HT-29 (cell line): ENCODE measurements around the gene LRP5. TPM values are rescaled to one million over a fixed set of nuclear protein-coding genes. Genes with fewer than 3 reads are reported as not detected.
A peak's percentile ranks its signal among the peaks of the same experiment; 100 is the strongest.
"Not testable (repeated sequence)": the region's sequence is repeated elsewhere in the genome, so short reads cannot be mapped to it uniquely, and the experiment has no call there.

Experiments
- DNase-seq: peaks from one replicate; pipeline ENCODE4 v3.0.0-alpha.2; 2015; ENCODE audit warnings: low spot score
- total RNA-seq: library from RNA; depleted of rRNA; stranded (reverse); fragments of >200 nt; shearing (Covaris generic); gene quantifications from 2 replicates; pipeline ENCODE4 v1.2.3, GENCODE V29; 2014

Gene LRP5
- total RNA-seq, 1 experiment from 2014 or later = 199 TPM

DNA sequence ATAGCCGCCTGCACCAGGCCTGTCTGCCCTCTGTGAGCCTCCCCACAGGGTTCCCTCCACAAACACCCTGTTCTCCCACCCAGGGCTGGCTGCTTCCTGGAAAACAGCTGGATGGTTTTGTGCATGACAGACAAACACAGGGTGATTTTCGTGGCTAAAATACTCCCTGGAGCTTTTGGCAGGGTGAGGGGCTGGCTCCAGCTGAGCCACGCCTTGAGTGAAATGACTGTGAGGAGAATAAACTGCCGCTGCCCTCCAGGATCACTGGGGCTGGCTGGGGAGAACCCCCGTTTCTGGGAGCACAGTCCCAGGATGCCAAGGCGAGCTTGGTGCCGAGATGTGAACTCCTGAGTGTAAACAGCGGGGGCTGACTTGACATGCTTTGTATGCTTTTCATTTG is 127.8 kb downstream of the LRP5 start:
- DNase-seq = no peak

DNA sequence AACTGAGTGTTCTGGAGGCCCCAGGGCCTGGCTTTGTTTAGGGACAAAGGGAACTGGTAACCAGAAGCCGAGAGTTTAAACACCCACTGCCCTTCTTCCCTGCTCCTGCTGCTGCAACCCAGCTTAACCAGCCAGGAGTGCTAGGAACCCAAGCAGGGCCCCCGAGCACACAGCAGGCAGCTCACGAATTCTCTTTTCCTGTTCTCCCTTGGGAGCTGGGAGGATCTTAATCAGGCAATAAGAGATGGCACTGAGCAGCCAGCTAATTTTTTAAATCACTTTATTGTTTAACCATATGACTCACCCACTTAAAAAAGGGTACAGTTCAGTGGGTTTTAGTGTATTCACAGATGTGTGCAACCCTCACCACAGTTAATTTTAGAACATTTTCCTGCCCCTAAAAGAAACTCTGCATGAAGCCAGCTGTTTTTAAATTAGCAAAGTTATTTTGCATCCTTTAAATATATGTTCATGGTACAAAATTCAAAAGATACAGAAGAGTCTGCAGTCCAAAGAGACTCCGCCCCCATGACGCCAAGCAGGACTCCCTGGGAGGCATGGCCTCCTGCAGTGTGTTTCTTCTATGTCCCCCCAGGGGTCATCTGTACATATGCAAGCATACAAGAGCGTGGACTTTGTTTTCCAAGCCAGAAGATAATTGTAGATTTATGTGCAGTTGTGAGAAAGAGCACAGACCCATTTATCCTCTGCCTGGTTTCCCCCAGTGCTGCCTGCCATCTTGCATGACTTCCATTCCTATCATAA is 129.3 kb downstream of the LRP5 start:
- DNase-seq = no peak

DNA sequence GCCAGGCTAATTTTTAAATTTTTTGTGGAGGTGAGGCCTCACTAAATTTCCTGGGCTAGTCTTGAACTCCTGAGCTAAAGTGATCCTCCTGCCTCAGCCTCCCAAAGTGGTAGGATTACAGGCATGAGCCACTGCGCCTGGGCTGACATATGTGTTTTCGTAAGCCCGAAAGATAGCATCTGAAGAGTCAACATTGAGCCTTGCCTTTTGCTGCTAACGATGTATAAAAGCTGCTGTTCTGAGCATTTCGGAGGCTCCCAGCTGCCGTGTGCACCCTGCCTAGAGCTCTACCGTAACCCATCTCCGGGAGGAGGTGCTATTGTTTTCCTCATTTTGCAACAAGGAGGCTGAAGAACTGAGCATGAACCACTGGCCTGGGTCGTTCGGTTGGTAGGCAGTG is 130.0 kb downstream of the LRP5 start:
- DNase-seq = no peak

DNA sequence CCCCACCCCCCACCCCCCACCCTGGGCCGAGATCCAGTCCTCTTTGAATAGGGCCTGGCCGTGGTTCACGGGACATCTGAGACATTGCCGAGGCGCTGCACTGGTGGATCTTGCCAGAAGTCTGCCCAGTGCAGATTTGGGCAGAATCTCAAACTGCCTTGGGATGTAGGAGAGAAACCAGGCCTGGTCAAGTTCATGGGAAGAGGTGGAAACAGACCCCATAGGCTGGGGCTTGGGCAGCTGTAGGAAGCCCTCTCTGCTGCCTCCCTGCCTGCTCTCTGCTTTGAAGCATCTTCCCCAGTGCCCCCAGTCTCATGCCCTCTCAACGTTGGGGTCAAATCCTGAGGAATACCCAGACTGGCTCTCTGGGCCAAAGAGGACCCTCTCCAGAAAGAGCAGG is 132.2 kb downstream of the LRP5 start:
- DNase-seq = no peak

DNA sequence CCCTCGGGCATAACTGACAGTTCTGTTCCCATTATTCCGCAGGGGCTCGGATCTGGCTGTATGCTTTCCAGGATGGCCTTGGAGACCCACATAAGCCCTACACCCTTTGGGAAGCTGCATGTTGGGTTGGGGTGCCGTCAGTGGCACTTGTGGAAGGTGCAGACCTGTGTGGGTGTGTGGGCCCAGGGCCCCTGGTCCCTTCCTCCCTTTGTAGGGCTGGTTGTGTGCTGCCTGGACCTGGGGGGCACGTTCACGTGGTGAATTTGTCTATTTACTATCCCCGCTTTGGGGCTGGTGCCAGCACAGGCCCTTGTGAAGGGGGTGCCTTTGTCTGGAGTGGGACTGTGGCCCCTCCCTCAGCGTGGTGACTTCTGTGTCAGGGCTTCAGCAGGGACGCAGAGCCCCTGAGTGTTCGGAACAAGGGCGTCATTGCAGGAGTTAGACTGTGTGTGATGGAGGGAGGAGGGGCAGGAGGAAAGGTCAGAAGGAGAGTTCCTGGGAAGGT is 133.2 kb downstream of the LRP5 start:
- no peak for DNase-seq

DNA sequence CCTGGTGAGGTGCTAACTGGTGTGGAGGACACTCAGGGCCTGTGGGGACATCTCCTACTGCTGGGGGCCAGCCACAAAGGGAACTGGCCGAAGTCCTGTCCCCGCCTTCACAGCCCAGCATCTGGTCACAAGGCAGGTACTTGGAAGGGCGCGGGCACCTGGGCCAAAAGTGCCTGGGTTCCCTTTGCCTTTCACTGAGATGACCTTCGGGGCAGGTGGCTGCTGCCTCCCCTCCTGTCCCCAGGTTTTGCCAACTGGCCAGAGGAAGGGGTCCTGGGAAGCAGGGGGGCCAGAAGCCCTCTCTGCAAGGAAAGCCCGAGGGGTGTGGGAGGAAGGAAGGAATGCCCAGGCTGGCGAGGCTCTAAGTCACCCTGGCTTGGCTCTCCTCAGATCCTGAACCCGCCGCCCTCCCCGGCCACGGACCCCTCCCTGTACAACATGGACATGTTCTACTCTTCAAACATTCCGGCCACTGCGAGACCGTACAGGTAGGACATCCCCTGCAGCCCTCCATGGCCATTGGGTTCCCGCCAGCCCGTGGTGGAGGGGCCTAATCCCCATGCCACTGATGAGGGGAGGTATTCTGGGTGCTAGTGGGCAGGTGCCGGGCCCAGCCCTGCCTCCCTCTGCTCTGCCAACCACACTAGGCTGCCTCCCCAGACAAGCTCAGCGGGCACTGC is 133.8 kb downstream of the LRP5 start:
- no peak for DNase-seq

DNA sequence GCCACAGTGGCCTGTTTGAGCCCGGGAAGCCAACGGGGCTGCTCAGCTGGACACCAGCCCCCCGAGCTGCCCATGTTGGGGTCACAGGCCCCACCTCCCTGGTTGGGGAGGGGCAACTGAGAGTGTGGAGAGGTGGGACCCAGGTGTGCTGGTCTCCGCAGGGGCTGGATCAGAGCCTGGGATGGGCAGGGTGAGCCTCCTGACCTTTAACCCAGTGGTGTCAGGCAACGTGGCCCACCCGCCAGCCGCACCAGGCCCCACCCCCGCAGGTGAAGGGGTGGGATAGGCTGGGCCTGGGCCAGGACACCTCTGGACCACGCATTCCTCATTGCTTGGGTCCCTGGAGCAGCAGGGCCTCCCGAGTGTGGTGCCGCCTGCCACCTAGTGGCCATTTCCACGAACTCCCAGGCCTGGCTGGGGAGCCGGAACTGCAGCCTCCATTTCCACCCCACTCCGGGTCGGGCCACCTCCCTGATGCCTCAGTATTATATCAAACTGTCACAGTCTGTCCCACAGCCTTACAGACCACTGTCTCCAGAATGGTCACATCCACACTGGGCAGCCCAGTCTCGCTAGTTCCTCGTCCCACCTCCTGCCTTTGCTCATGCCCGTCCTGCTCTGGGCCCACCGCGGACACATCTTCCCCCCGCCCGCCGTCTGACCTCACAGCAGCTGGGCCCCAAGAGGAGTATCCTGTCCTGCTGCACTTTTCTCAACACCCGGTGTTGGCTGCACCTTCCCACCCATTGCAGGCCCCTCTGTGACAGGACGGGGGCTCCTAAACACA is 134.8 kb downstream of the LRP5 start:
- peak; percentile 82 for DNase-seq

DNA sequence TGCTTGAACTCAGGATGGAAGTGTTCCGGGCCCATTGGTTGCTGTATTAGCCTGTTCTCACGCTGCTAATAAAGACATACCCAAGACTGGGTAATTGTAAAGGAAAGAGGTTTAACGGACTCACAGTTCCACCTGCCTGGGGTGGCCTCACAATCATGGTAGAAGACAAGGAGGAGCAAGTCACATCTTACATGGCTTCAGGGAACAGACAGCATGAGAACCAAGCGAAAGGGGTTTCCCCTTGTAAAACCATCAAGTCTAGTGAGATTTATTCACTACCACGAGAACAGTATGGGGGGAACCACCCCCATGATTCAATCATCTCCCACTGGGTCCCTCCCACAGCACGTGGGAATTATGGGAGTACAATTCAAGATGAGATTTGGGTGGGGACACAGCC is 135.5 kb downstream of the LRP5 start:
- not testable (repeated sequence) for DNase-seq

DNA sequence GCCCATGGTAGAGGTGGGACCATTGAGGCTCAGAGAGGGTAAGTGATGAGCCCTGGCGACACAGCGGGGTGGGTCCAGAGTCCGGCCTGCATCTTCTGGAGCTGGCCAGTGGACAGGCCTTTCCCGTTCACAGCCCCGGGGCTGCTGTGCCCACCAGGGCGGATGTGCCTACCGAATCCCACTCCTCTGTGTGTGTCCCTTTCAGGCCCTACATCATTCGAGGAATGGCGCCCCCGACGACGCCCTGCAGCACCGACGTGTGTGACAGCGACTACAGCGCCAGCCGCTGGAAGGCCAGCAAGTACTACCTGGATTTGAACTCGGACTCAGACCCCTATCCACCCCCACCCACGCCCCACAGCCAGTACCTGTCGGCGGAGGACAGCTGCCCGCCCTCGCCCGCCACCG is 136.2 kb downstream of the LRP5 start:
- no peak for DNase-seq

DNA sequence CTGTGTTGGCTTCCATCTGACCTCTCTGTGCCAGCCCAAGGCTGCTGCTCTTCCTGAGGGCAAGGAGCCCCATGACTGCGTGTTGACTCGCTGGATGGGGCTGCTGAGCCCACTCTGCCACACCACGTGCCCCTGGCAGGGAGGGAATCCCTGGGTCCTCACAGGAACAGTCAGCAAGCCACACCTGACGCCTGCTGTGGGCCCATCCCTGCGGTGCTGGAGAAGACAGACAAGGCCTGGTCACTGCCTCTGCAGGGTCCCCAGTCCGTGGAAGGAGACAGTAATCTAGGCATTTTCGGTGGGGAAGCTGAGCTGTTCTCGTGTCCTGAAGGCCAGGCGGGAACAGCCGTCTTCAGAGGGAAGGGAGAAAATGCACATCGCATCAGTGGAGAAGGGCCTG is 137.6 kb downstream of the LRP5 start:
- no peak for DNase-seq

DNA sequence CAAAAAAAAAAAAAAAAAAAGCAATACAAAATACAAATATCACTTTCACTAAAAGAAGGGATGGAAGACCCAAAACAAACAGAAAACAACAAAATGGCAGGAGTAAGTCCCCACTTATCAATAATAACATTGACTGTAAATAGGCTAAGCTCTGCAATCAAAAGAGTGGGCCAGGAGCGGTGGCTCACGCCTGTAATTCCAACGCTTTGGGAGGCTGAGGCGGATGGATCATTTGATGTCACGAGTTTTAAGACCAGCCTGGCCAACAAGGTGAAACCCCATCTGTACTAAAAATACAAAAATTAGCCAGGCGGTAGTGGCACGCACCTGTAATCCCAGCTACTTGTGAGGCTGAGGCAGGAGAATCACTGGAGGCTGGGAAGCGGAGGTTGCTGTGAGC is 138.3 kb downstream of the LRP5 start:
- DNase-seq = no peak

DNA sequence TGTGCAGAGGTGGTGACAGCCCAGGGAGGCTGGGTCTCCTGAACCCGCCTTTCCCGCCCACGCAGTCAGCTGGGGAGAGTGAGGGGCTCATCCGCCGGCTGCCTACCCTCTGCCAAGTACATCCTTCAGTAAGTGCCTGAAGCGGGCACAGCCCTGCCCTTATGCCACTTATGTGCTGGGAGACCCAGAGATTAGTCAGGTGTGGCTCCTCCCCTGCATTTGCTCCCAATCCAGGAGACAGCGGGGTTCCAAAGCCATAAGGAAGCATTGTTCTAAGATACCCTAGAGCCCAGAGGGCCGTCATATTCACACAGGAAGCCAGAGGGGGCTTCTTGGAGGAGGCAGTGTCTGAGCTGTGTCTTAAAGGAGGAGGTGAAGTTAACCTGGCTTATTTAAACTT is 142.4 kb downstream of the LRP5 start:
- DNase-seq = no peak

DNA sequence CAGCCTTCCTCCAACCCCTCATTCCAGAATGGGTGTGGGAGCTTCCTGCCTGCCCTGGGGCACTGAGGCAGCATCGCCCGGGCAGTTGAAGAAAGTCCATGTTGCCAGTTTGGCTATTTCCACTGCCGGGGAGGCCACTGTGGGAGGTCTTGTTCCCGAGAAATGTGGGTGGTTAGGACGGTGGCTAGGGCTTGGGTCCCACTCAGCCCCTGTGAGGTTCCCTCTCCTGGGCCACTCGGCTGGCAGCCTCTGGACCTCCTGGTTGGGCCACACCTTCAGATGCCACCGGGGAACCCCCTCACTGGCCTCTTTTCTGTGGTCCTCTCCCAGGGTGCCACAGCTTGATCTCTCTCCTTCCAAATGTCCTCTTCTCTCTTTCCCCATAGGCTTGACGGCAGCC is 143.1 kb downstream of the LRP5 start:
- DNase-seq = no peak

DNA sequence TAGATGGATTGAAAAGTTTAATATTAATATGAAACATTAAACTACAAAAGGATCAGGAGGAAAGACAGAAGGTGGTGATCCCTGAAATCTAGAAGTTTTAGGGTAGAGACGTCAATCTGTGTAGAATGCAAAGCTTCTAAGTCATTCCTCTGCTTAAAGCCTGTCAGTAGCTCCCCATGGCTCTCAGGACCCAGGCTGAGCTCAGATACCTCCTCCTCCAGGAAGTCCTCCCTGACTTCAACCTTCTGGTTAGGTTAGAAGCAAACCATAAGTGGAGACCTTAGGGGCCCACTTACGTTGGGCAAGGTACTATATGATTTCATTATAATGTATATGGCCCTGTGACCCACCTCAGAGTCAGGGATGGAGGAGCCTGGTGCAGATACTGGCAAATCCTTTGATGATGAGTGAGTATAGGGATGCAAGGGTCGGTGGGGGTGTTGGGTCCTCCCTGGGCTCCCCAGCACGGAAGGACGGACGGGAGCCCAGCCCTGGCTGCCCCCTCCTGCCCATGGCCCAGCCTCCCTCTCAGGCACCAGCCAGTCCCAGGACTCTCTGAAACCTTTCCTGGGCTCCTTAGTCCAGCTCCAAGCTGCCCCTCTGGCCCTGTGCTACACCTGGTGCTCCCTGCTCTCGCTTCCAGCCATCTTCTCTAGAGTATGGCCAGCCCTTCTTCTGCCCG is 145.0 kb downstream of the LRP5 start:
- DNase-seq = no peak

DNA sequence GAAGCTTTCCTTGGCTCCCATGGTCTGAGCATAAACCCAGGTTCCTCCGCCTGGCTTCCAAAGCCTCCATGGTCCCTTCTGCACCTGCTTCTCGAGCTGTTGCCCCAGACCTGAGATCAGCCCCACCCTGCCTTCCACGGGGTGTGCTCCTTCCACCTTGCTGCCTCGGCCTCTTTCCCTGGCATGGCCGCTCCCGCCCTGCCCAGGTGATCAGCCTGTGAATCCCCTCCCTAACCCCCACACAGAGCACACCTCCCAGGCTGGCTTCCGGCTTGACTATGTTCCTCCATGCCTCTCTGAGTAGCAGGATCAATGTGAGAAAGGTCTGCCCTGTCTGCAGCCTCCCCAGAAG is 145.5 kb downstream of the LRP5 start:
- DNase-seq = no peak

DNA sequence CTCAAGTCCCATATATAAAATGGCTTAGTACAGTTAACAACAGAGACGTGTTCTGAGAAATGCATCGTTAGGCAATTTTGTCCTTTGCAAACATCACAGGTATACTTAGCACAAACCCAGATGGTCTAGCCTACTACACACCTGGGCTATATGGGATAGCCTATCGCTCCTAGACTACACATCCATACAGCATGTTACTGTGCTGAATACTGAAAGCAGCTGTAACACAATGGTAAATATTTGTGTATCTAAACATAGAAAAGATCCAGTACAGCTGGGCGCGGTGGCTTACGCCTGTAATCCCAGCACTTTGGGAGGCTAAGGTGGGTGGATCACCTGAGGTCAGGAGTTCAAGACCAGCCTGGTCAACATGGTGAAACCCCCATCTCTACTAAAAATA is 145.9 kb downstream of the LRP5 start:
- not testable (repeated sequence) for DNase-seq

DNA sequence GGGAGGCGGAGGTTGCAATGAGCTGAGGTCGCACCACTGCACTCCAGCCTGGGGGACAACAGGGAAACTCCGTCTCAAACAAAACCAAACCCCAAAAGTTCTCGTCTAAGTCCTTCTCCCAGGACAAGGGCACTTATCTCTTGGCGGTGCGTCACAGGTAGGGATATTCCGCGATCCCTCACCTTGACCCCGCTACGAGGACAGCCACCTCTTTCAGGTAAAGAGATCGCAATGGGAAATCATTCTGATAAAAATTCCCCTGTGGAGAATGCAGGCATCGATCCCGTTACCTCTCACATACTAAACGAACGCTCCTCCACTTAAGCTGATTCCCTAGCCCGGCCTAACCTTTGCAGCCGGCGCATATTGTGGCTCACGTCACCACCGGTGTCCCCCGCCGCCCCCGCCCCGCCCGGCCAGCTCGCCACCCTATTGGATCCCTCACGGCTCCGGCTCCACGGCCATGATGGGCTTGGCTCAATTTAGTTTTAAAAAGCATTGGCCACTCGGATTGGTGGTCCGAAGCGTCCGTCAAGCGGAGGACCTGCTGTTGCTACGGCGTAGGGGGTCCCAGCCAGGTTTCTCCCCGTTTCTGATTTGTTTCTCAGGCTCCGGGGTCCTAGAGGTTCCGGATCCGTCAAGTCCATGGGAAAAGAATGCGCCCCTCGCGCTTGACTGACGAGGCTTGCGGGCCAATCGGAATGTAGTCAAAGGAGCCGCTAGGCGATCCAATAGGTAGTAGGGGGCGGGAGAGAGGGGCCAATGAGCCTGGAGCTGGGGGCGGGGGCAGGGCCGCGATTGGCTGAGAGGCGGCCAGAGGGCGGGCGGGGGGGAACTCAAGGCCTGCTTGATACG is 147.7 kb downstream of the LRP5 start:
- DNase-seq = peak; percentile 99

DNA sequence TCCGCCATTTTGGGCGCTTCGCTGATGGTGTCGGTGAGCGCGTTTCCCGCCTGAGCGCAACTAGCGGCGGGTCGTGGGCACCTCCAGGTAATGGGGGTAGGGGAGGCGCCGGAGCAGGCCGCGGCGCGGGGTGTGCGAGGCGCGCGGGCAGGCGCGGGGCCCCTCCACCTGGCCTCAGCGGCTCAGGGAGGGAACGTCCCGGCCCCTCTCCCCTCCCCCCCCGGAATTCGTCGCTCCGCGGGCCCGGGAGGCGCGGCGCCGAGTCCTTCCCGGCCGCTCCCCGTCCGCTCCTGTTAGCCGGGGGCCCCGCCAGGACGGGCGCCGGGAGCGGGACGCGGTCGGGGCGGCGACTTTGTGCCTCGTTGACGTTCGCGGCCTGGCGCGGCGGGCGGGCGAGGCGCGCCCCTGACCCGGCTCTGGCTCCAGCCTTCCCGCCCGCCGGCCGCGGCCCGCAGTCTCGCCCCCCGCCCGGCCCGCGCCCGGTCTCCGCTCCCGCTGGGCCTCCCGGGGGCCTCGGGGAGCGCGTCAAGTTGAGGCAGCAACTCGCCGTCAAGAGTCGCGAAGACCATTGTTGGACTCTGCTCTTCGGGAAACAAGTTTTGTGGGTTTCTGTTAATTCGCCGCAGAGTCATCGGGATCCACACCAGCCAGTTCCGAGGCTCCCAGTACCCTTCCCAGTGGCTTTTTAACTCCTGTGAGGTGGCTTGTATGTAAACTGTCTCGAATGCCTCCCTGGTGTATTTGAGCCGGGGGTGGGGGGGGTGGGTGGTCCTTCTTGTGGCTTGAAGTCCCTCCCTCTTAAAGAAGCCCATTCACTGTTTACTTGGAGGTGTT is 148.6 kb downstream of the LRP5 start, which contains the start of gene PPP6R3:
Gene PPP6R3 (plus strand): TSS at position 12 of the 834 bp plus-strand sequence. CDS start 76,913 bp downstream, outside the sequence.
- peak; percentile 58 for DNase-seq

DNA sequence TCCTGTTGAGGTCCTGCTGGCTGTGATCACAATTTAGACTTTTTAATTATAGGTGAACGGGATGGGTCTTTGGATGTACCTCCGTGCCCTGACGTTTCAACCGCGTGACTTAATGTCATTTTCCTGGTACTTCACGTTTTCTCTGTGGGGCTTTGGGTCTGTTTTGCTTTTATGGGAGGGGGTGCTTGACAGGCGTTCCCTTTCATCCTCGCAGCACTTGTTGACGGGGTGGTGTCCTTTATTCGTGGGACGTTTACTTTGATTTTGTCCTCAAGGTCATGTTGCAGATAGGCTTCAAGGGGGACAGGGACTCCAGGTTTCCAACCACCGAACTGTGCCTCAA is 149.2 kb downstream of the LRP5 start:
- DNase-seq = no peak

DNA sequence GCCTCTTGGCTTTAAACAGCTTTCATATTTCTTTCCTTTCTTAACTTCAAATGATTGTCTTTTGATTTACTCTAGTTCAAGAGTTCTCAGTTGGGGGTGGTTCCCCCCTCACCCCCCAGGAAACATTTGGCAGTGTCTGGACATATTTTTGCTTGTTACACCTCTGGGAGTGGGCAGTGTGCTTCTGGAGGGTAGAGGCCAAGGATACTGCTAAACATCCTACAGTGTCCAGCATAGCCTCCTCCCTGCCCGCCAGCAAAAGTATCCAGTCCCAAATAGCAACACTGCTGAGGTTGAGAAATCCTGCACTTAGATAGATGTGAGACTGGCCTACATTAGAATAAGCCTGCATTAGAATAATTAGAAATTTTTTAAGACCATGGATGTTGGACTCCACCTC is 151.3 kb downstream of the LRP5 start:
- no peak for DNase-seq
